Stomach smooth muscle (tissue), 2 donors: ENCODE measurements around the gene QRICH1.
A peak's percentile ranks its signal among the peaks of the same experiment; 100 is the strongest.

Experiments used
- H3K27ac ChIP-seq: one replicate; pipeline ENCODE4 v1.7.0; 2013; ENCODE audit warnings: mild to moderate bottlenecking, low read length, inconsistent platforms
- H3K27me3 ChIP-seq, 2 donors: one replicate each; pipeline ENCODE4 v1.7.0; 2013; ENCODE audit warnings: low read length in 2 of 2; ENCODE audit not compliant: insufficient read depth in 2 of 2, control insufficient read depth in 1 of 2
- H3K36me3 ChIP-seq, 2 donors: one replicate each; pipeline ENCODE4 v1.7.0; 2013; ENCODE audit warnings: low read length in 2 of 2; ENCODE audit not compliant: control insufficient read depth in 2 of 2, insufficient read depth in 2 of 2
- H3K4me1 ChIP-seq: one replicate; pipeline ENCODE4 v1.7.0; 2013; ENCODE audit warnings: low read length; ENCODE audit not compliant: control insufficient read depth, insufficient read depth
- H3K4me3 ChIP-seq, 2 donors: one replicate each; pipeline ENCODE4 v1.7.0; 2013; ENCODE audit warnings: low read length in 2 of 2
- H3K9ac ChIP-seq, 2 donors: one replicate each; pipeline ENCODE4 v1.7.0; 2013; ENCODE audit warnings: low read length in 2 of 2, mild to moderate bottlenecking in 1 of 2
- H3K9me3 ChIP-seq, 2 donors: one replicate each; pipeline ENCODE4 v1.7.0; 2013; ENCODE audit warnings: low read length in 2 of 2; ENCODE audit not compliant: control insufficient read depth in 2 of 2
- donor health status: healthy.
- donor health status: Pancreatic carcinoma.

Gene QRICH1

GRCh38 chr3:49023775-49024174 lies 70.1 kb downstream of the QRICH1 start:
- Histone ChIP-seq H3K27ac (no peak overlapping the region), H3K36me3 (peaks cover 27 to 33% of the 10 kb centered on the region in 2 donors), H3K4me3 (no peak overlapping the region), H3K9ac (no peak overlapping the region), H3K9me3 (no peaks in the 10 kb centered on the region), H3K27me3 (no peaks in the 10 kb centered on the region), H3K4me1 (peaks cover 36% of the 10 kb centered on the region)

GRCh38 chr3:49022688-49023171 lies 71.1 kb downstream of the QRICH1 start:
- H3K36me3 ChIP-seq, result peaks cover 27 to 33% of the 10 kb centered on the region in 2 donors
- no peaks in the 10 kb centered on the region for H3K9me3 ChIP-seq
- H3K4me3 ChIP-seq, result peak overlapping the region; percentile 71 to 95
- H3K9ac ChIP-seq, result peak overlapping the region; percentile 76 to 95
- H3K27me3 ChIP-seq, result no peaks in the 10 kb centered on the region
- peaks cover 40% of the 10 kb centered on the region for H3K4me1 ChIP-seq
- H3K27ac ChIP-seq, result peak overlapping the region; percentile 98

- Histone ChIP-seq H3K4me1 (peaks cover 46% of the 10 kb centered on the region), H3K9ac (peak within 1 kb of the TSS; percentile 76 to 95), H3K4me3 (peak within 1 kb of the TSS; percentile 71 to 95), H3K36me3 (peaks cover 27 to 33% of the 10 kb centered on the region in 2 donors), H3K27me3 (no peaks in the 10 kb centered on the region), H3K9me3 (no peaks in the 10 kb centered on the region), H3K27ac (peak within 1 kb of the TSS; percentile 98)
Measured at GRCh38 chr3:49021813-49022687, 71.8 kb downstream of the QRICH1 start, which contains the start of gene NDUFAF3. TSS of gene NDUFAF3 (plus strand) at chr3:49022121. CDS start at chr3:49022145, 24 bp downstream.

- peaks cover 51% of the 10 kb centered on the region for H3K4me1 ChIP-seq
- peak overlapping the region; percentile 98 for H3K27ac ChIP-seq
- H3K27me3 ChIP-seq, result no peaks in the 10 kb centered on the region
- peaks cover 29% of the 10 kb centered on the region in 2 donors for H3K36me3 ChIP-seq
- H3K9me3 ChIP-seq, result no peaks in the 10 kb centered on the region
- peak overlapping the region; percentile 76 to 95 for H3K9ac ChIP-seq
- peak overlapping the region; percentile 71 to 95 for H3K4me3 ChIP-seq
Measured at GRCh38 chr3:49021213-49021812, 72.6 kb downstream of the QRICH1 start.

- H3K4me1 ChIP-seq, result peaks cover 51% of the 10 kb centered on the region
Measured at GRCh38 chr3:49020330-49021212, 73.3 kb downstream of the QRICH1 start.

GRCh38 chr3:49019941-49020329 lies 73.9 kb downstream of the QRICH1 start:
- peaks cover 51% of the 10 kb centered on the region for H3K4me1 ChIP-seq
- peak overlapping the region; percentile 71 to 95 for H3K4me3 ChIP-seq
- peaks cover 28 to 32% of the 10 kb centered on the region in 2 donors for H3K36me3 ChIP-seq
- no peaks in the 10 kb centered on the region for H3K27me3 ChIP-seq
- H3K9ac ChIP-seq, result peak overlapping the region in 1 of 2 donors; percentile 89
- H3K9me3 ChIP-seq, result no peaks in the 10 kb centered on the region
- peak overlapping the region; percentile 98 for H3K27ac ChIP-seq

More at GRCh38 chr3:49020330-49021212, 73.3 kb downstream of the QRICH1 start:
- no peaks in the 10 kb centered on the region for H3K9me3 ChIP-seq
- peak overlapping the region; percentile 71 to 95 for H3K4me3 ChIP-seq
- no peaks in the 10 kb centered on the region for H3K27me3 ChIP-seq
- H3K27ac ChIP-seq, result peak overlapping the region; percentile 98
- H3K36me3 ChIP-seq, result peaks cover 29 to 32% of the 10 kb centered on the region in 2 donors
- peak overlapping the region; percentile 76 to 89 for H3K9ac ChIP-seq

GRCh38 chr3:49018707-49019006 lies 75.2 kb downstream of the QRICH1 start:
- Histone ChIP-seq H3K9me3 (no peaks in the 10 kb centered on the region), H3K27me3 (no peaks in the 10 kb centered on the region), H3K36me3 (peaks cover 24 to 31% of the 10 kb centered on the region in 2 donors), H3K4me1 (peaks cover 51% of the 10 kb centered on the region), H3K27ac (peak overlapping the region; percentile 49), H3K9ac (peak overlapping the region; percentile 73 to 74), H3K4me3 (peak overlapping the region; percentile 82 to 88)

GRCh38 chr3:49017971-49018706 lies 75.7 kb downstream of the QRICH1 start, which contains the start of gene DALRD3:
TSS of gene DALRD3 (minus strand) at chr3:49018580. CDS start at chr3:49018564, 16 bp downstream.
- no peaks in the 10 kb centered on the region for H3K27me3 ChIP-seq
- peak within 1 kb of the TSS; percentile 49 for H3K27ac ChIP-seq
- peaks cover 48% of the 10 kb centered on the region for H3K4me1 ChIP-seq
- peaks cover 28 to 31% of the 10 kb centered on the region in 2 donors for H3K36me3 ChIP-seq
- H3K9ac ChIP-seq, result peak within 1 kb of the TSS; percentile 73 to 74
- peak within 1 kb of the TSS; percentile 82 to 88 for H3K4me3 ChIP-seq
- H3K9me3 ChIP-seq, result no peaks in the 10 kb centered on the region

- H3K27ac ChIP-seq, result peak overlapping the region; percentile 49
- peak overlapping the region; percentile 73 to 74 for H3K9ac ChIP-seq
- peak overlapping the region; percentile 82 to 88 for H3K4me3 ChIP-seq
- peaks cover 48% of the 10 kb centered on the region for H3K4me1 ChIP-seq
- no peaks in the 10 kb centered on the region for H3K27me3 ChIP-seq
- H3K36me3 ChIP-seq, result peaks cover 31 to 36% of the 10 kb centered on the region in 2 donors
- no peaks in the 10 kb centered on the region for H3K9me3 ChIP-seq
Measured at GRCh38 chr3:49017229-49017970, 76.5 kb downstream of the QRICH1 start.
